Measurements from ENCODE around the gene LRMDA. TPM values are rescaled to one million over a fixed set of nuclear protein-coding genes. Genes with fewer than 3 reads are reported as not detected.

LRMDA gene
- total and polyA plus RNA-seq, 10 of the 15 experiments (the other 5 are each of a cell fraction or from before 2014, with no cell fraction given) = 0.07 to 0.54 (median 0.29) TPM; not detected in 4

DNA sequence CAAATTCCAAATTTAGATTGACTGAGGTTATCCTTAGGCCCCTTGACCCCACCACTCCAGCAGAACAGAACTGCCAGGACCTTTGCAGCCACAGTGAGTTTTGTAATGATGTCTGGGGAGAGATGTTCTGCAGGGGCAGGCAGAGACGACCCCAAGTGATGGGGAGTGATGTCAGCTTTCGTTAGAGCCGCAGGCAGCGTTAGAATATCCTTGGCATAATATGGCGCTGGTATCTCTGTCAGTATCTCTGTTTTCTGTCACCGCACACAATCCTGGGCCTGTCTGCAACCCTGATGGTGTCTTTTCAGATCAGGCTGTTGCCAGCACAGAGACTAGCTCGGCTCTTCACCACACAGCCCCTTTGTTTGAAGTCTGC is 1122.6 kb downstream of the LRMDA start:
- no peak for ATAC-seq
- FAIRE-seq = no peak
- no peak overlapping the region for H3K27ac ChIP-seq (ENCODE audit: control insufficient read depth, insufficient read depth)
- intact Hi-C loops (cut with micrococcal nuclease; ENCODE audit: unreplicated experiment) (no loop called here), in situ Hi-C loops (cut with MboI) (no loop called here)
- H3K36me3 ChIP-seq (ENCODE audit: control insufficient read depth in 2 of 2, insufficient read depth in 2 of 2, low read length in 1 of 2) = no peaks in the 10 kb centered on the region
- no peak for DNase-seq (ENCODE audit: low read depth, low spot score)
- WGBS (ENCODE audit: insufficient coverage, insufficient replicate concordance, low lambda C conversion rate, missing lambda C conversion rate) = 35% methylated on average over 7 of the region's 7 CpGs
- ChIA-PET SMC1A (ENCODE audit: uncharacterized antibody, unreplicated experiment) (no interaction called here), POLR2A (no interaction called here), RAD21 (ENCODE audit: unreplicated experiment) (no interaction called here), CTCF (no interaction called here)
- TF ChIP-seq, protein P1, sequence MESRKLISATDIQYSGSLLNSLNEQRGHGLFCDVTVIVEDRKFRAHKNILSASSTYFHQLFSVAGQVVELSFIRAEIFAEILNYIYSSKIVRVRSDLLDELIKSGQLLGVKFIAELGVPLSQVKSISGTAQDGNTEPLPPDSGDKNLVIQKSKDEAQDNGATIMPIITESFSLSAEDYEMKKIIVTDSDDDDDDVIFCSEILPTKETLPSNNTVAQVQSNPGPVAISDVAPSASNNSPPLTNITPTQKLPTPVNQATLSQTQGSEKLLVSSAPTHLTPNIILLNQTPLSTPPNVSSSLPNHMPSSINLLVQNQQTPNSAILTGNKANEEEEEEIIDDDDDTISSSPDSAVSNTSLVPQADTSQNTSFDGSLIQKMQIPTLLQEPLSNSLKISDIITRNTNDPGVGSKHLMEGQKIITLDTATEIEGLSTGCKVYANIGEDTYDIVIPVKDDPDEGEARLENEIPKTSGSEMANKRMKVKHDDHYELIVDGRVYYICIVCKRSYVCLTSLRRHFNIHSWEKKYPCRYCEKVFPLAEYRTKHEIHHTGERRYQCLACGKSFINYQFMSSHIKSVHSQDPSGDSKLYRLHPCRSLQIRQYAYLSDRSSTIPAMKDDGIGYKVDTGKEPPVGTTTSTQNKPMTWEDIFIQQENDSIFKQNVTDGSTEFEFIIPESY (IDR thresholded peaks at IDR 0.05) = no peak
- TF ChIP-seq EP300 (IDR thresholded peaks at IDR 0.05; ENCODE audit: borderline replicate concordance in 1 of 2, control insufficient read depth in 1 of 2, low read depth in 2 of 2, low read length in 2 of 2) = no peak
- no peak for TF ChIP-seq NR2C2 (IDR thresholded peaks at IDR 0.05; ENCODE audit: borderline replicate concordance, control insufficient read depth, insufficient read length, low read depth)
- TF ChIP-seq, protein P2, sequence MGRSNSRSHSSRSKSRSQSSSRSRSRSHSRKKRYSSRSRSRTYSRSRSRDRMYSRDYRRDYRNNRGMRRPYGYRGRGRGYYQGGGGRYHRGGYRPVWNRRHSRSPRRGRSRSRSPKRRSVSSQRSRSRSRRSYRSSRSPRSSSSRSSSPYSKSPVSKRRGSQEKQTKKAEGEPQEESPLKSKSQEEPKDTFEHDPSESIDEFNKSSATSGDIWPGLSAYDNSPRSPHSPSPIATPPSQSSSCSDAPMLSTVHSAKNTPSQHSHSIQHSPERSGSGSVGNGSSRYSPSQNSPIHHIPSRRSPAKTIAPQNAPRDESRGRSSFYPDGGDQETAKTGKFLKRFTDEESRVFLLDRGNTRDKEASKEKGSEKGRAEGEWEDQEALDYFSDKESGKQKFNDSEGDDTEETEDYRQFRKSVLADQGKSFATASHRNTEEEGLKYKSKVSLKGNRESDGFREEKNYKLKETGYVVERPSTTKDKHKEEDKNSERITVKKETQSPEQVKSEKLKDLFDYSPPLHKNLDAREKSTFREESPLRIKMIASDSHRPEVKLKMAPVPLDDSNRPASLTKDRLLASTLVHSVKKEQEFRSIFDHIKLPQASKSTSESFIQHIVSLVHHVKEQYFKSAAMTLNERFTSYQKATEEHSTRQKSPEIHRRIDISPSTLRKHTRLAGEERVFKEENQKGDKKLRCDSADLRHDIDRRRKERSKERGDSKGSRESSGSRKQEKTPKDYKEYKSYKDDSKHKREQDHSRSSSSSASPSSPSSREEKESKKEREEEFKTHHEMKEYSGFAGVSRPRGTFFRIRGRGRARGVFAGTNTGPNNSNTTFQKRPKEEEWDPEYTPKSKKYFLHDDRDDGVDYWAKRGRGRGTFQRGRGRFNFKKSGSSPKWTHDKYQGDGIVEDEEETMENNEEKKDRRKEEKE (IDR thresholded peaks at IDR 0.05) = no peak
- TF ChIP-seq, protein P3, sequence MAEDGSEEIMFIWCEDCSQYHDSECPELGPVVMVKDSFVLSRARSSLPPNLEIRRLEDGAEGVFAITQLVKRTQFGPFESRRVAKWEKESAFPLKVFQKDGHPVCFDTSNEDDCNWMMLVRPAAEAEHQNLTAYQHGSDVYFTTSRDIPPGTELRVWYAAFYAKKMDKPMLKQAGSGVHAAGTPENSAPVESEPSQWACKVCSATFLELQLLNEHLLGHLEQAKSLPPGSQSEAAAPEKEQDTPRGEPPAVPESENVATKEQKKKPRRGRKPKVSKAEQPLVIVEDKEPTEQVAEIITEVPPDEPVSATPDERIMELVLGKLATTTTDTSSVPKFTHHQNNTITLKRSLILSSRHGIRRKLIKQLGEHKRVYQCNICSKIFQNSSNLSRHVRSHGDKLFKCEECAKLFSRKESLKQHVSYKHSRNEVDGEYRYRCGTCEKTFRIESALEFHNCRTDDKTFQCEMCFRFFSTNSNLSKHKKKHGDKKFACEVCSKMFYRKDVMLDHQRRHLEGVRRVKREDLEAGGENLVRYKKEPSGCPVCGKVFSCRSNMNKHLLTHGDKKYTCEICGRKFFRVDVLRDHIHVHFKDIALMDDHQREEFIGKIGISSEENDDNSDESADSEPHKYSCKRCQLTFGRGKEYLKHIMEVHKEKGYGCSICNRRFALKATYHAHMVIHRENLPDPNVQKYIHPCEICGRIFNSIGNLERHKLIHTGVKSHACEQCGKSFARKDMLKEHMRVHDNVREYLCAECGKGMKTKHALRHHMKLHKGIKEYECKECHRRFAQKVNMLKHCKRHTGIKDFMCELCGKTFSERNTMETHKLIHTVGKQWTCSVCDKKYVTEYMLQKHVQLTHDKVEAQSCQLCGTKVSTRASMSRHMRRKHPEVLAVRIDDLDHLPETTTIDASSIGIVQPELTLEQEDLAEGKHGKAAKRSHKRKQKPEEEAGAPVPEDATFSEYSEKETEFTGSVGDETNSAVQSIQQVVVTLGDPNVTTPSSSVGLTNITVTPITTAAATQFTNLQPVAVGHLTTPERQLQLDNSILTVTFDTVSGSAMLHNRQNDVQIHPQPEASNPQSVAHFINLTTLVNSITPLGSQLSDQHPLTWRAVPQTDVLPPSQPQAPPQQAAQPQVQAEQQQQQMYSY (CRISPR knock-in tag; IDR thresholded peaks at IDR 0.05) = no peak
- no peak for TF ChIP-seq KDM1A (IDR thresholded peaks at IDR 0.05; ENCODE audit: borderline replicate concordance)
- no peak for TF ChIP-seq SMAD1 (IDR thresholded peaks at IDR 0.05; ENCODE audit: low read depth, partially characterized antibody)
- no peak for TF ChIP-seq YY1 (IDR thresholded peaks at IDR 0.05; ENCODE audit: low read depth, low read length)
- TF ChIP-seq STAT1 (conservative IDR thresholded peaks at IDR 0.05) = no peak
- no peak for TF ChIP-seq TCF3 (IDR thresholded peaks at IDR 0.05; ENCODE audit: borderline replicate concordance, insufficient read depth, low read depth, low read length)
- no peaks in the 10 kb centered on the region for H4K20me1 ChIP-seq (ENCODE audit: control insufficient read depth, insufficient read depth)
- BruUV-seq (replicated peaks) = no TSS peak
- H3K4me3 ChIP-seq = no peak overlapping the region
- H3K4me1 ChIP-seq (ENCODE audit: control insufficient read depth, insufficient read depth, low read length) = no peaks in the 10 kb centered on the region
- no peak overlapping the region for H3K9ac ChIP-seq (ENCODE audit: control insufficient read depth, insufficient read depth, low read length)
- H2AFZ ChIP-seq (ENCODE audit: control insufficient read depth, low read depth, low read length) = no peak overlapping the region
- no peak overlapping the region for H3K4me2 ChIP-seq (ENCODE audit: control insufficient read depth, insufficient read depth)
- H3K27me3 ChIP-seq (replicated peaks in 1 of 2; ENCODE audit: control insufficient read depth in 2 of 2, insufficient read depth in 2 of 2, low read length in 1 of 2) = no peaks in the 10 kb centered on the region
- H3K79me2 ChIP-seq (ENCODE audit: control insufficient read depth, insufficient read depth, low read length) = no peaks in the 10 kb centered on the region
- no peaks in the 10 kb centered on the region for H3K9me3 ChIP-seq (replicated peaks; ENCODE audit: control insufficient read depth, insufficient read depth, low read length)

Measured in GM12878 (cell line).